ENCODE results near the gene TLK1. TPM values are rescaled to one million over a fixed set of nuclear protein-coding genes. Genes with fewer than 3 reads are reported as not detected.

The TLK1 gene
- 16.8 to 30.7 TPM (median 22.7 TPM) in 5 replicates for total RNA-seq (2022; extraction: Qiagen RNA extraction)

GRCh38 chr2:171160119-171160955, at the start of gene TLK1:
Gene TLK1, minus strand, starts transcription at chr2:171160893. Its CDS starts 465 bp downstream, at chr2:171160428.

Other genes starting within 250 kb of the TLK1 start
- 79.0 to 111 TPM (median 87.5 TPM) in 5 replicates for gene GORASP2, start 231.6 kb downstream of the TLK1 start, total RNA-seq (2022; extraction: Qiagen RNA extraction)